HG03280 (cell line): ENCODE data around the gene BPIFB1.

Source experiments
- ATAC-seq: cut with Tn5 transposase; IDR thresholded peaks from one replicate; pipeline ENCODE4 v1.9.1; 2021; ENCODE audit warnings: mild to moderate bottlenecking, moderate library complexity; ENCODE audit not compliant: unreplicated experiment

The BPIFB1 gene

GRCh38 chr20:33291830-33292355 lies 8.9 kb downstream of the BPIFB1 start:
- no peak for ATAC-seq

- ATAC-seq, result no peak
These were observed 13.2 kb downstream of the BPIFB1 start for GRCh38 chr20:33296206-33296605.

- no peak for ATAC-seq
These were observed 15.4 kb downstream of the BPIFB1 start for GRCh38 chr20:33298391-33298790.

- ATAC-seq, result no peak
These were observed 16.1 kb downstream of the BPIFB1 start for GRCh38 chr20:33299111-33299603.

GRCh38 chr20:33301192-33301930 lies 18.3 kb downstream of the BPIFB1 start:
- ATAC-seq, result no peak

- no peak for ATAC-seq
These were observed 20.6 kb downstream of the BPIFB1 start for GRCh38 chr20:33303595-33303994.

- ATAC-seq, result no peak
These were observed 21.0 kb downstream of the BPIFB1 start for GRCh38 chr20:33304046-33304445.

GRCh38 chr20:33305589-33306057 lies 22.6 kb downstream of the BPIFB1 start:
- no peak for ATAC-seq

GRCh38 chr20:33306228-33306627 lies 23.2 kb downstream of the BPIFB1 start:
- ATAC-seq, result no peak

GRCh38 chr20:33306807-33307206 lies 23.8 kb downstream of the BPIFB1 start:
- ATAC-seq, result no peak

- ATAC-seq, result no peak
These were observed 25.7 kb downstream of the BPIFB1 start for GRCh38 chr20:33308668-33309067.

GRCh38 chr20:33309631-33310030 lies 26.6 kb downstream of the BPIFB1 start:
- ATAC-seq, result no peak

GRCh38 chr20:33310327-33310899 lies 27.4 kb downstream of the BPIFB1 start:
- no peak for ATAC-seq

- no peak for ATAC-seq
These were observed 28.0 kb downstream of the BPIFB1 start for GRCh38 chr20:33311011-33311410.

GRCh38 chr20:33311996-33312395 lies 29.0 kb downstream of the BPIFB1 start:
- no peak for ATAC-seq

- no peak for ATAC-seq
These were observed 29.6 kb downstream of the BPIFB1 start for GRCh38 chr20:33312583-33312982.

GRCh38 chr20:33313686-33314314 lies 30.8 kb downstream of the BPIFB1 start:
- no peak for ATAC-seq

GRCh38 chr20:33316343-33316742 lies 33.3 kb downstream of the BPIFB1 start:
- no peak for ATAC-seq

- no peak for ATAC-seq
These were observed 33.9 kb downstream of the BPIFB1 start for GRCh38 chr20:33316958-33317357.

- ATAC-seq, result no peak
These were observed 34.5 kb downstream of the BPIFB1 start for GRCh38 chr20:33317424-33318095.

- ATAC-seq, result no peak
These were observed 35.0 kb downstream of the BPIFB1 start for GRCh38 chr20:33318096-33318429.
